Spleen (tissue), 11 donors: ENCODE measurements around the gene PALLD. TPM values are rescaled to one million over a fixed set of nuclear protein-coding genes. Genes with fewer than 3 reads are reported as not detected.

Experiments used
- DNase-seq: peaks from one replicate; pipeline ENCODE4 v3.0.0-alpha.2; 2020
- H3K27ac ChIP-seq, 8 donors: fragments of 200-600 bp; sonication (generic) in 7 of 8; 1 replicate in 4 of 8; 2 replicates in 4 of 8; pipeline versions ENCODE4 v1.5.0 to v1.8.0; 2016 to 2021; ENCODE audit warnings: inconsistent platforms in 4 of 8, mild to moderate bottlenecking in 4 of 8, moderate library complexity in 1 of 8
- H3K27me3 ChIP-seq, 7 donors: fragments of 200-600 bp; sonication (generic) in 6 of 7; replicated peaks in 1 of 7; 1 replicate in 4 of 7; 2 replicates in 3 of 7; pipeline versions ENCODE4 v1.5.0 to v1.8.0; 2016 to 2021; ENCODE audit warnings: inconsistent platforms in 3 of 7, mild to moderate bottlenecking in 1 of 7
- H3K36me3 ChIP-seq, 6 donors: fragments of 200-600 bp; sonication (generic) in 5 of 6; 1 replicate in 4 of 6; 2 replicates in 2 of 6; pipeline versions ENCODE4 v1.5.0 to v1.8.0; 2016 to 2021; ENCODE audit warnings: inconsistent platforms in 2 of 6
- H3K4me1 ChIP-seq, 6 donors: fragments of 200-600 bp; sonication (generic) in 5 of 6; 1 replicate in 3 of 6; 2 replicates in 3 of 6; pipeline versions ENCODE4 v1.5.0 to v1.8.0; 2016 to 2021; ENCODE audit warnings: inconsistent platforms in 3 of 6
- H3K4me3 ChIP-seq, 8 donors: fragments of 200-600 bp; sonication (generic) in 7 of 8; 1 replicate in 4 of 8; 2 replicates in 4 of 8; pipeline versions ENCODE4 v1.5.0 to v1.8.0; 2016 to 2021; ENCODE audit warnings: inconsistent platforms in 4 of 8, mild to moderate bottlenecking in 4 of 8, moderate library complexity in 2 of 8
- H3K9me3 ChIP-seq, 8 donors: fragments of 200-600 bp; sonication (generic) in 7 of 8; 1 replicate in 4 of 8; 2 replicates in 4 of 8; pipeline versions ENCODE4 v1.5.0 to v1.8.0; 2016 to 2021; ENCODE audit warnings: inconsistent platforms in 4 of 8
- POLR2A ChIP-seq, 3 donors: fragments of 450-650 bp; IDR thresholded peaks; one replicate each; pipeline ENCODE4 v1.5.1; 2017; ENCODE audit warnings: antibody characterized with exemption in 3 of 3, mild to moderate bottlenecking in 1 of 3
- POLR2AphosphoS5 ChIP-seq, 3 donors: sonication (generic); formaldehyde crosslinking; IDR thresholded peaks; one replicate each; pipeline ENCODE4 v1.5.1; 2017; ENCODE audit warnings: antibody characterized with exemption in 3 of 3
- WGBS, 5 donors: extraction: QIAGEN DNeasy Blood & Tissue Kit in 3 of 5; methylation state at CpG; one replicate each; pipeline versions ENCODE4 v1.1.5 to v1.1.7; 2013 to 2018; 5-methylcytosine and 5-hydroxymethylcytosine counted together
- intact Hi-C: fragments of 100-400 bp; cut with DNase I; formaldehyde crosslinking; loops from one replicate; pipeline ENCODE4 v1.15.0; 2023; ENCODE audit warnings: low total_unique reads
- polyA plus RNA-seq, 3 donors: library from polyadenylated mRNA; stranded (reverse); fragments of 200-250 nt; gene quantifications; one replicate each; pipeline ENCODE4 v1.2.1, GENCODE V29; 2013
- total RNA-seq, 7 donors: library from RNA; depleted of rRNA in 3 of 7; stranded (reverse); fragments of >200 nt in 3 of 7; fragmentation: NEBNext Ultra II Directional in 4 of 7; extraction: Animal tissue kit (Norgen Biotek cat#: 25700) in 4 of 7; gene quantifications; one replicate each; pipeline versions ENCODE4 v1.1.0 to v1.2.1, GENCODE V29; 2016 to 2021
- TF ChIP-seq, protein P1 (sequence below), 11 experiments: fragments of 200-600 bp in 7 of 11; fragments of 450-650 bp in 4 of 11; sonication (generic) in 4 of 11; IDR thresholded peaks in 8 of 11; conservative IDR thresholded peaks in 3 of 11; 1 replicate in 7 of 11; 2 replicates in 4 of 11; pipeline versions ENCODE4 v1.4.0 to v1.8.0; 2016 to 2021; ENCODE audit warnings: antibody characterized with exemption in 11 of 11, inconsistent platforms in 4 of 11, mild to moderate bottlenecking in 1 of 11
- donor health status: healthy with polysubstance abuse.
- donor health status: DM: no; HTN: no; CAD: no; lungs with moderate emphysema.
- donor health status: DM: no; HTN: no; CAD: no.
- donor health status: Bipolar disorder and iron deficiency.
- donor health status: healthy.
- donor health status: DM: no; HTN: no; CAD: no.
- donor health status: DM: yes; HTN: yes; CAD: no.

The PALLD gene
- total and polyA plus RNA-seq, 10 donors: 24.3 to 228 (median 142) TPM

DNA sequence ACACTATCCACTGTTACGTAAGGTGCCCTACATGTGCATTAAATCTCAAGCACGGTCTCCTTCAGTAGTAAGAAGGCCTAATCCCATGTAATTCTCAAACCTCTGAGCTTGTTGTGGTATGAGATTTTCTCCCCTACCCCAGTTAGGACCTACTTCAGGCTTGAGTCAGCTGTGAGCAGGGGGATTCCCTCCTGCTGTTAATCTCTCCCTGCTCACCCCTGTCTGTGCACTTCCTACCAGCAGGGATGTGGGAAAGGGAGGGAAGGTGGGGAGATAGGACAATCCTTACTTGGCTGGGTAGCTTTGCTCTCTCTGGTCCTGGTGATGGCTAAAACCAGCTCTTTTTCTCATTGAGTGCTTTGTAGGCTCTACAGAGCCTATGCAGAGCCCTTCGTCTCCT is 60.8 kb downstream of the PALLD start:
- DNase-seq: no peak
- Histone ChIP-seq H3K36me3 (no peaks in the 10 kb centered on the region), H3K27ac (no peak overlapping the region), H3K4me3 (no peak overlapping the region), H3K27me3 (no peaks in the 10 kb centered on the region), H3K9me3 (no peaks in the 10 kb centered on the region), H3K4me1 (peaks cover 0 to 9% (median 0%) of the 10 kb centered on the region in 6 donors)
- intact Hi-C loops: no loop called here
- 91 to 97% (median 94%) methylated on average over 3 of the region's 3 CpGs for WGBS, 5 donors
- no peak for TF ChIP-seq POLR2A (IDR thresholded peaks at IDR 0.05)

DNA sequence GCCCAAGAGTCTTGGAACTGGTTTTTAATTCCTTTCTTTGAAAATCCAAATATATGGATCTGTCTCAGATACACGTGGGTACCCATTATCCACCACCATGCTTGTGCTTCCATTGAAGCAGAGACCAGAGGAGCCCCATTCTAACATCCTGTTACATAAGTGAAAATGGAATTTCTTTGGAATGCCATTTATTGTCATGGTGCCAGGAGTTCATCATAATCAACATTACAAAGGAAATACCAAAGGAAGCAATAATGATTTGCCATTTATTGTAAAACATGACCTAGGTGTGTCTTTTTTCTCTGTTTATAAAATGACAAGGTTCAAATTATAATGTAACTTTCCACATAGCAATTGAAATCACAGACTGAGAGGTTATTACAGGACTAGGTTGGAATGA is 61.7 kb downstream of the PALLD start:
- no peak for DNase-seq
- 42 to 63% (median 62%) methylated on average over 1 of the region's 1 CpG for WGBS, 5 donors
- intact Hi-C loops: no loop called here

DNA sequence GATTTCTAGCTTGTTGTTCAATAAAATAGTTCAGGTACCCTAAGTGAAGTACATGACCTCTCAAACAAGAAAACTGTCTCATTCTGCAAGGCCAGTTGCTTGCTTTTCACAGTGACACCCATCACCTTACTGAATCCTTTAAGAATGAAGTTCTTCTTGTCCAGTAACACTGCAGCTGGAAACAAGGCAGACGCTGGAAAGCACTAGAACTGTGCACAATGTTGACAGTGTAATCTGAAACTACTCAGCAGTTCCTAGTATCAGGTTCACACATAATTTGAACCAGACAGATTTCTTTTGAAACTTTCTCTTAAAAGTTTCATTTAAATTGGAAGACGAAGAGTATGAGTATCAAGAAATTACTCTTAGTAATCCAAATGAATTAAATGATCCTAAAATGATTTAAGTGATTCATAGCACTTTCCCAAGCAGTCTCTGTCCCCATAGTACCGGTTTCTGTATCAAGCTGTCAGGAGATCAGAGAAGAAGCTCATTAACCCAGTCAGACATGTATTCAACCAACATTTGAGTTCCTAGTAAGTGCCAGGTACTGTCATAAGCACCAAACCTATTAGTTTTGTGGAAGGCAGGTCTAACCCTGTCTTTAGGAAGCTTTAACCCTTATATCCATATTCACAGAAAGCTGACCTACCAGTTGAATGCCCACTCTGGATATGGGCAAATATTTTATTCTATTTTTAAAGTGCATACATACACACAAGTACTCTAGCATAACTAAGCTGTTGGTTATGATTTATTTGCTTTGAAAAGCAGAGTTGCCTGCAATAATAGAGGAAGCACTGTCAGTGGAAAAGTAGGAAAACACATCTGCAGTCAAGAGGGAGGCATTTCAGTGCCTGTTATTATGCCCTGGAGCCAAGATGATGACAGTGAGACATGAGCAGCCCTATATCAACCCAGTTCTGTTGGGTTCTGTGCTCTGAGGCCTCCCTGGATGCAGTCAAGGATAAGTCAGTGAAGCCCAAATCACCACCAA is 63.6 kb downstream of the PALLD start:
- TF ChIP-seq, protein P1, sequence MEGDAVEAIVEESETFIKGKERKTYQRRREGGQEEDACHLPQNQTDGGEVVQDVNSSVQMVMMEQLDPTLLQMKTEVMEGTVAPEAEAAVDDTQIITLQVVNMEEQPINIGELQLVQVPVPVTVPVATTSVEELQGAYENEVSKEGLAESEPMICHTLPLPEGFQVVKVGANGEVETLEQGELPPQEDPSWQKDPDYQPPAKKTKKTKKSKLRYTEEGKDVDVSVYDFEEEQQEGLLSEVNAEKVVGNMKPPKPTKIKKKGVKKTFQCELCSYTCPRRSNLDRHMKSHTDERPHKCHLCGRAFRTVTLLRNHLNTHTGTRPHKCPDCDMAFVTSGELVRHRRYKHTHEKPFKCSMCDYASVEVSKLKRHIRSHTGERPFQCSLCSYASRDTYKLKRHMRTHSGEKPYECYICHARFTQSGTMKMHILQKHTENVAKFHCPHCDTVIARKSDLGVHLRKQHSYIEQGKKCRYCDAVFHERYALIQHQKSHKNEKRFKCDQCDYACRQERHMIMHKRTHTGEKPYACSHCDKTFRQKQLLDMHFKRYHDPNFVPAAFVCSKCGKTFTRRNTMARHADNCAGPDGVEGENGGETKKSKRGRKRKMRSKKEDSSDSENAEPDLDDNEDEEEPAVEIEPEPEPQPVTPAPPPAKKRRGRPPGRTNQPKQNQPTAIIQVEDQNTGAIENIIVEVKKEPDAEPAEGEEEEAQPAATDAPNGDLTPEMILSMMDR (IDR thresholded peaks at IDR 0.05 in 8 of 11, conservative IDR thresholded peaks at IDR 0.05 in 3 of 11): no peak
- no peak for TF ChIP-seq POLR2A (IDR thresholded peaks at IDR 0.05)
- no peak for TF ChIP-seq POLR2AphosphoS5 (IDR thresholded peaks at IDR 0.05)
- 71 to 87% (median 85%) methylated on average over 3 of the region's 3 CpGs for WGBS, 5 donors
- no peak for DNase-seq
- H3K27ac ChIP-seq: no peak overlapping the region
- no peaks in the 10 kb centered on the region for H3K27me3 ChIP-seq
- no peaks in the 10 kb centered on the region for H3K36me3 ChIP-seq
- no peaks in the 10 kb centered on the region for H3K9me3 ChIP-seq
- intact Hi-C loops: no loop called here
- H3K4me3 ChIP-seq: no peak overlapping the region
- peaks cover 0 to 9% (median 0%) of the 10 kb centered on the region in 6 donors for H3K4me1 ChIP-seq

More for the DNA sequence above, 61.7 kb downstream of the PALLD start:
- Histone ChIP-seq H3K27me3 (no peaks in the 10 kb centered on the region), H3K4me1 (peaks cover 0 to 9% (median 0%) of the 10 kb centered on the region in 6 donors), H3K4me3 (no peak overlapping the region), H3K27ac (no peak overlapping the region), H3K36me3 (no peaks in the 10 kb centered on the region), H3K9me3 (no peaks in the 10 kb centered on the region)
- TF ChIP-seq POLR2A (IDR thresholded peaks at IDR 0.05): no peak
- TF ChIP-seq, protein P1 (IDR thresholded peaks at IDR 0.05 in 8 of 11, conservative IDR thresholded peaks at IDR 0.05 in 3 of 11): no peak
- no peak for TF ChIP-seq POLR2AphosphoS5 (IDR thresholded peaks at IDR 0.05)

DNA sequence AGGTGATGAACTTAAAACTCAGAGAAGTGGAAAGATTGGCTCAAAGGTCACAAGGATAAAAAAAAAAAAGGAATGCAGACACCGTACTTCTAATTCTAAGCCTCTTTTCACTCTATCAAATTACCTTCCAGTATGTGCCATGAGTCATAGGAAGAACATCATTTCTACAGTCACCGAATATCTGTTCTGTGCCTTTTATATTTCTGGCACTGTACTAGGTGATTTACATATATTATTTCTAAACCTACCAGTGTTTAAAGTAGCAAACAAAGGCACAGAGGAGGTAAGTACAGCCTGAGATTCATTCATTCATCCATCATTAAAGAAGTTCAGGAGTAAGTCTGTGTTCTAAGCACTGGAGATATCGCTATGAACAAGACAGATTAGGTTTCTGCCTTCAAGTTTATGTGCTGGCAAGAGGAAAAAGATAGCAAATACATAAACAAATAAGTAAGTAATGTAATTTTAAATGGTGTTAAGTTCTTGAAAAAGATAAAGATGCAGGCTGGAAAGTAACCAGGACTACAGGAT is 65.3 kb downstream of the PALLD start:
- TF ChIP-seq POLR2AphosphoS5 (IDR thresholded peaks at IDR 0.05) (no peak), POLR2A (IDR thresholded peaks at IDR 0.05) (no peak)
- TF ChIP-seq, protein P1 (IDR thresholded peaks at IDR 0.05 in 8 of 11, conservative IDR thresholded peaks at IDR 0.05 in 3 of 11): no peak
- no peak overlapping the region for H3K27ac ChIP-seq
- intact Hi-C loops: no loop called here

More for the DNA sequence above, 65.3 kb downstream of the PALLD start:
- Histone ChIP-seq H3K4me3 (no peak overlapping the region), H3K36me3 (no peaks in the 10 kb centered on the region), H3K4me1 (peaks cover 0 to 9% (median 0%) of the 10 kb centered on the region in 6 donors), H3K9me3 (no peaks in the 10 kb centered on the region), H3K27me3 (no peaks in the 10 kb centered on the region)
- 80 to 87% (median 82%) methylated on average over 3 of the region's 3 CpGs for WGBS, 5 donors
- no peak for DNase-seq
